CD4-positive, alpha-beta T cell (primary cell): Measurements from ENCODE around the gene TRIM46. TPM values are rescaled to one million over a fixed set of nuclear protein-coding genes. Genes with fewer than 3 reads are reported as not detected.

ENCODE experiments used
- ATAC-seq: fragments of 200-7000 bp; cut with Tn5 transposase; one replicate; pipeline ENCODE4 v1.10.0; 2022; ENCODE audit warnings: mild to moderate bottlenecking; ENCODE audit not compliant: poor library complexity
- CTCF ChIA-PET: fragments of 350-600 bp; sonication (Branson Sonifier 250); formaldehyde crosslinking; loops from one replicate; lab custom pipeline; 2021; ENCODE audit warnings: antibody characterized with exemption, inconsistent platforms; lab: Charles Lee
- POLR2A ChIA-PET: fragments of 350-600 bp; sonication (Branson Sonifier 250); formaldehyde crosslinking; loops from one replicate; lab custom pipeline; 2021; ENCODE audit warnings: antibody characterized with exemption, inconsistent platforms; lab: Charles Lee
- DNase-seq, 14 experiments: peaks; one replicate each; pipeline ENCODE4 v3.0.0-alpha.2; 2013 to 2020; ENCODE audit warnings: mixed read lengths in 2 of 14
- H3K27ac ChIP-seq, 2 donors: one replicate each; pipeline versions ENCODE4 v1.5.1 to v1.7.0; 2013; ENCODE audit warnings: low read length in 2 of 2, low read depth in 1 of 2, mild to moderate bottlenecking in 1 of 2
- H3K27me3 ChIP-seq, 2 experiments: 1 replicate in 1 of 2; 2 replicates in 1 of 2; pipeline versions ENCODE4 v1.6.1 to v1.7.0; 2013; ENCODE audit warnings: low read length in 2 of 2, control low read depth in 1 of 2, mild to moderate bottlenecking in 1 of 2, moderate library complexity in 1 of 2; ENCODE audit not compliant: insufficient read depth in 2 of 2, control insufficient read depth in 1 of 2
- H3K36me3 ChIP-seq: one replicate; pipeline ENCODE4 v1.6.1; 2013; ENCODE audit warnings: low read length, control low read depth; ENCODE audit not compliant: insufficient read depth
- H3K4me1 ChIP-seq: one replicate; pipeline ENCODE4 v1.6.1; 2013; ENCODE audit warnings: low read length, control low read depth; ENCODE audit not compliant: insufficient read depth
- H3K4me3 ChIP-seq: one replicate; pipeline ENCODE4 v1.5.1; 2013; ENCODE audit warnings: mild to moderate bottlenecking, low read length, moderate library complexity
- H3K9me3 ChIP-seq, 2 experiments: 1 replicate in 1 of 2; 2 replicates in 1 of 2; pipeline versions ENCODE4 v1.6.1 to v1.7.0; 2013; ENCODE audit warnings: low read length in 2 of 2, mild to moderate bottlenecking in 2 of 2, control low read depth in 1 of 2, moderate library complexity in 1 of 2; ENCODE audit not compliant: control insufficient read depth in 1 of 2, insufficient read depth in 1 of 2
- H3K27ac Mint-ChIP-seq: one replicate; pipeline ENCODE4 v1.8.0; 2020; ENCODE audit warnings: mixed read lengths
- H3K27me3 Mint-ChIP-seq: one replicate; pipeline ENCODE4 v1.8.0; 2021; ENCODE audit warnings: mixed read lengths
- H3K36me3 Mint-ChIP-seq: one replicate; pipeline ENCODE4 v1.8.0; 2021; ENCODE audit warnings: low read depth, mixed read lengths
- H3K4me1 Mint-ChIP-seq: one replicate; pipeline ENCODE4 v1.8.0; 2021; ENCODE audit warnings: low read depth, mixed read lengths
- H3K4me3 Mint-ChIP-seq: one replicate; pipeline ENCODE4 v1.8.0; 2020; ENCODE audit warnings: mild to moderate bottlenecking, mixed read lengths
- H3K9me3 Mint-ChIP-seq: one replicate; pipeline ENCODE4 v1.8.0; 2020; ENCODE audit warnings: mixed read lengths
- intact Hi-C, 2 experiments: fragments of 100-400 bp; cut with DNase I in 1 of 2; cut with micrococcal nuclease in 1 of 2; formaldehyde crosslinking; loops; one replicate each; pipeline versions ENCODE4 v1.15.1 to v1.9.0; 2023 to 2025; cut with DNase I, micrococcal nuclease
- total RNA-seq, 174 experiments: library from RNA in 2 of 174; stranded (reverse) in 2 of 174; gene quantifications; one replicate each; pipeline ENCODE4 v1.2.3 and lab custom pipeline; 2021 to 2026
- TF ChIP-seq, protein P1 (sequence below): fragments of 200-600 bp; IDR thresholded peaks from one replicate; pipeline ENCODE4 v1.8.0; 2022; ENCODE audit warnings: antibody characterized with exemption, mild to moderate bottlenecking

Gene TRIM46
- total RNA-seq, 2 experiments from 2014 or later, result 2.9 to 3.0 TPM

DNA sequence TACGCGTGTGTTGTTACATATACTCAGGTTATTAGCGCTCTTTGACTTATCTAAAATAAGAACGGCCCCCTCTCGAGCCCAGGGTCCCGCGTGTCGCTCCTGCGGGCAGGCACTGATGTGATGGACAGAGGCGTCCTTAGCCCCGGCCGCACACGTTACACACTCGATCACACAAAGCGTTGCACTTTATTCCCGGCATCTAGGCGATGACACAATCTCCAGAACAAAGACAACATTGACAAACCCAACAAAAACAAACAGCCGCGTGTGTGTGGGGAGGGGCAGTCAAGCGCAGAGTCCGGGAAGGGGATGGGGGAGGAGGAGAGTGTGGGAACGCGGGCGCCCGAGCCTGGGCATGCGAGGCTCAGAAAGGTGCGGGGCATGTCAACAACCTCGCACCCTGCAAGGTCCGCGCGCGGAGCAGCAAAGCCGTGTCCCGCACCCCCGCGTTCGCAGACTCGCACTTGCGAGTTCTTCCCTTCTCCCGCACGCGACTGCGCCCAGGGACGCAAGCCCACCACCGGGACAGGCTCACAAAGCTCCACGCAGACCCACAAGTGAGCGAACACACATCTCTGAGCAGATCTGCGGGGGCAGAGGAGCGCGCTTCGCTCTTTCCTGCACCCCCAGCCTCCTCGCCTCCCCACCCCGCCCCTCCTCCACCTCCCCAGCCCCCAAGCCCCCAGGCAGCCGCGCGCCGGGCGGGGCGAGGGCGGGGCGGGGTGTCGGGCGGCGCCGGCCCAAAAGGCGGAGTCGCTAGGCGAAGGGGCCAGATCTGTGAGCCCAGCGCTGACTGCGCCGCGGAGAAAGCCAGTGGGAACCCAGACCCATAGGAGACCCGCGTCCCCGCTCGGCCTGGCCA is 46.3 kb upstream of the TRIM46 start, which contains the start of gene EFNA1:
Gene EFNA1 (plus strand): TSS at position 772 of the 862 bp plus-strand sequence. CDS start 102 bp downstream, outside the sequence.
- H3K27ac ChIP-seq, result no peak within 1 kb of the TSS

DNA sequence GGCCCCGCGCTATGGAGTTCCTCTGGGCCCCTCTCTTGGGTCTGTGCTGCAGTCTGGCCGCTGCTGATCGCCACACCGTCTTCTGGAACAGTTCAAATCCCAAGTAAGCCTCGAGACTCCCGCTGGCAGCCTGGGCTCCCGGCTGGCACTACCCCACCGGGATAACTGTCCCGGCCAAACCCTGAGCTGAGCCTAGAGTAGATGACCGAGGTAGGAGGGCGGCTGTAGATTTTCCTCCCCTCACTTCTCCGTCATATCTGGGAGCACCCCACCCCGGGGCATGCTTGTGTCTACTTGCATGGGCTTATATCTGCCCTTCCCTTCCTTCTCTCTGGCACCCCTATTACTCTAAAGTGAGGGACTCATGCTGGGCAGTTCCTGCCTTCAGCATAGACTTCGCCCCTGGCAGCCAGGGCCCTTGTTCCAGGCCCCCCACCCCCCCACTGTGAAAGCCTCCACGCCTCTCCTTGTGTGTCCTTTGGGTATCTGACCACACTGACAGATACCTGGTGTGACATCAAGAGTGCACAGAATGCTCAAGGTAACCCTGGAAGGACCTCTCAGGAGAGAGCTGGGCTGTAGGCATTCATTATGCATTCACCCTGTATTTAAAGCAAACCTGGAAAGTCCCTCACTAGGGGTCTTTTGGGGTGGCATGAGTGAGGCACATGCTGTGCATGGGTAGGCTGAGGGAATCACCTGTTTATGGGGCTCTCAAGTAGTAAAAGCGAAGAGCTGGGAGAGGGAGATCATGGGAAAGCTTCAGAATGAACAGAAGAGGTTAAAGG is 45.5 kb upstream of the TRIM46 start:
- Histone ChIP-seq H3K36me3 (no peaks in the 10 kb centered on the region), H3K4me1 (peaks cover 41% of the 10 kb centered on the region), H3K27ac (no peak overlapping the region), H3K27me3 (peaks cover 7 to 15% of the 10 kb centered on the region in 2 experiments), H3K4me3 (peak overlapping the region; percentile 59), H3K9me3 (no peaks in the 10 kb centered on the region)
- DNase-seq (peak in 2 of 14 experiments; percentile 34 to 37), ATAC-seq (no peak)
- Mint-ChIP-seq H3K27ac (peak overlapping the region; percentile 82), H3K4me3 (peak overlapping the region; percentile 81), H3K4me1 (peaks cover 38% of the 10 kb centered on the region), H3K9me3 (no peaks in the 10 kb centered on the region), H3K27me3 (peaks cover 29% of the 10 kb centered on the region), H3K36me3 (peaks cover 16% of the 10 kb centered on the region)
- CTCF ChIA-PET, result no interaction called here
- intact Hi-C loops, result loop anchor here (5.0 kb wide), 2 partner anchors 36 to 39 kb away; no protein-coding TSS in a partner anchor
- POLR2A ChIA-PET, result interaction anchor here (0.6 to 1.9 kb wide), 4 partner anchors 40 to 65 kb away, joined by 3 to 9 read pairs (median 4); partner anchors contain the start of gene KRTCAP2
- TF ChIP-seq, protein P1, sequence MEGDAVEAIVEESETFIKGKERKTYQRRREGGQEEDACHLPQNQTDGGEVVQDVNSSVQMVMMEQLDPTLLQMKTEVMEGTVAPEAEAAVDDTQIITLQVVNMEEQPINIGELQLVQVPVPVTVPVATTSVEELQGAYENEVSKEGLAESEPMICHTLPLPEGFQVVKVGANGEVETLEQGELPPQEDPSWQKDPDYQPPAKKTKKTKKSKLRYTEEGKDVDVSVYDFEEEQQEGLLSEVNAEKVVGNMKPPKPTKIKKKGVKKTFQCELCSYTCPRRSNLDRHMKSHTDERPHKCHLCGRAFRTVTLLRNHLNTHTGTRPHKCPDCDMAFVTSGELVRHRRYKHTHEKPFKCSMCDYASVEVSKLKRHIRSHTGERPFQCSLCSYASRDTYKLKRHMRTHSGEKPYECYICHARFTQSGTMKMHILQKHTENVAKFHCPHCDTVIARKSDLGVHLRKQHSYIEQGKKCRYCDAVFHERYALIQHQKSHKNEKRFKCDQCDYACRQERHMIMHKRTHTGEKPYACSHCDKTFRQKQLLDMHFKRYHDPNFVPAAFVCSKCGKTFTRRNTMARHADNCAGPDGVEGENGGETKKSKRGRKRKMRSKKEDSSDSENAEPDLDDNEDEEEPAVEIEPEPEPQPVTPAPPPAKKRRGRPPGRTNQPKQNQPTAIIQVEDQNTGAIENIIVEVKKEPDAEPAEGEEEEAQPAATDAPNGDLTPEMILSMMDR, result no peak

More for the DNA sequence above, 46.3 kb upstream of the TRIM46 start, which contains the start of gene EFNA1:
- peaks cover 7 to 15% of the 10 kb centered on the region in 2 experiments for H3K27me3 ChIP-seq
- ATAC-seq (peak; percentile 32), DNase-seq (peak in 10 of 14 experiments; percentile 18 to 62 (median 46))
- Mint-ChIP-seq H3K9me3 (no peaks in the 10 kb centered on the region), H3K4me3 (peak within 1 kb of the TSS; percentile 82), H3K4me1 (peaks cover 38% of the 10 kb centered on the region), H3K27me3 (peaks cover 29% of the 10 kb centered on the region), H3K27ac (peak within 1 kb of the TSS; percentile 82), H3K36me3 (peaks cover 14% of the 10 kb centered on the region)
- CTCF ChIA-PET, result interaction anchor here (1.2 kb wide), 1 partner anchor 36 kb away, joined by 5 read pairs; no protein-coding TSS in a partner anchor
- H3K4me1 ChIP-seq, result peaks cover 41% of the 10 kb centered on the region
- peak within 1 kb of the TSS; percentile 59 for H3K4me3 ChIP-seq
- POLR2A ChIA-PET, result interaction anchor here (1.1 to 1.9 kb wide), 2 partner anchors 8 to 66 kb away, joined by 3 to 10 read pairs; partner anchors contain the start of gene SLC50A1
- no peaks in the 10 kb centered on the region for H3K9me3 ChIP-seq
- intact Hi-C loops, result loop anchor here (5.0 kb wide), 2 partner anchors 35 to 40 kb away; no protein-coding TSS in a partner anchor
- no peaks in the 10 kb centered on the region for H3K36me3 ChIP-seq
- TF ChIP-seq, protein P1, result no peak
